Keratinocyte (primary cell): Measurements from ENCODE around the gene NAP1L5. TPM values are rescaled to one million over a fixed set of nuclear protein-coding genes. Genes with fewer than 3 reads are reported as not detected.

ENCODE experiments used
- DNase-seq: peaks from one replicate; pipeline ENCODE4 v3.0.0-alpha.2; 2011; ENCODE audit warnings: low read depth, missing footprints, low spot score
- FAIRE-seq: peaks from 2 replicates; lab custom pipeline; 2011; peaks lifted over from hg19 to GRCh38; lab: Jason Lieb, UNC
- H2AFZ ChIP-seq: 2 replicates; pipeline ENCODE4 v1.6.0; 2012; ENCODE audit warnings: low read length, control low read depth, inconsistent platforms; ENCODE audit not compliant: control insufficient read depth
- H3K27ac ChIP-seq: 2 replicates; pipeline ENCODE4 v1.5.1; 2011; ENCODE audit warnings: low read length; ENCODE audit not compliant: control insufficient read depth, insufficient read depth
- H3K27me3 ChIP-seq: 3 replicates; pipeline ENCODE4 v1.6.0; 2011; ENCODE audit warnings: low read length; ENCODE audit not compliant: control insufficient read depth, insufficient read depth; ENCODE audit errors: extremely low read depth
- H3K36me3 ChIP-seq, 2 experiments: 2 replicates in 1 of 2; 3 replicates in 1 of 2; pipeline ENCODE4 v1.5.1; 2011; ENCODE audit warnings: low read length in 2 of 2, mild to moderate bottlenecking in 1 of 2; ENCODE audit not compliant: control insufficient read depth in 2 of 2, insufficient read depth in 2 of 2; ENCODE audit errors: extremely low read depth in 1 of 2
- H3K4me1 ChIP-seq: 3 replicates; pipeline ENCODE4 v1.5.1; 2011; ENCODE audit warnings: low read length; ENCODE audit not compliant: control insufficient read depth, insufficient read depth; ENCODE audit errors: extremely low read depth
- H3K4me2 ChIP-seq: 3 replicates; pipeline ENCODE4 v1.6.0; 2011; ENCODE audit warnings: low read depth, low read length; ENCODE audit not compliant: control insufficient read depth, insufficient read depth; ENCODE audit errors: extremely low read depth
- H3K4me3 ChIP-seq, 3 experiments: fragments of 200-600 bp in 1 of 3; sonication (generic) in 1 of 3; 2 replicates in 2 of 3; 3 replicates in 1 of 3; pipeline ENCODE4 v1.5.1; 2011 to 2016; ENCODE audit warnings: low read length in 3 of 3, mild to moderate bottlenecking in 3 of 3, control low read depth in 2 of 3, inconsistent platforms in 1 of 3, low read depth in 1 of 3, mixed read lengths in 1 of 3, mixed run types in 1 of 3, moderate library complexity in 1 of 3; ENCODE audit not compliant: control insufficient read depth in 2 of 3, insufficient read depth in 2 of 3; ENCODE audit errors: extremely low read depth in 1 of 3
- H3K79me2 ChIP-seq: 2 replicates; pipeline ENCODE4 v1.6.0; 2012; ENCODE audit warnings: low read length; ENCODE audit not compliant: control insufficient read depth, insufficient read depth
- H3K9ac ChIP-seq: 3 replicates; pipeline ENCODE4 v1.6.0; 2011; ENCODE audit warnings: low read length; ENCODE audit not compliant: control insufficient read depth, insufficient read depth; ENCODE audit errors: extremely low read depth
- H3K9me1 ChIP-seq: 3 replicates; pipeline ENCODE4 v1.6.0; 2011; ENCODE audit warnings: low read length; ENCODE audit not compliant: control insufficient read depth, insufficient read depth; ENCODE audit errors: extremely low read depth
- H3K9me3 ChIP-seq: 2 replicates; pipeline ENCODE4 v1.5.1; 2012; ENCODE audit warnings: low read depth, low read length; ENCODE audit not compliant: control insufficient read depth
- H4K20me1 ChIP-seq: 3 replicates; pipeline ENCODE4 v1.6.0; 2011; ENCODE audit warnings: low read length; ENCODE audit not compliant: control insufficient read depth, insufficient read depth; ENCODE audit errors: extremely low read depth
- EZH2 ChIP-seq: IDR thresholded peaks from one replicate; pipeline ENCODE4 v1.6.1; 2012; ENCODE audit warnings: inconsistent platforms, mild to moderate bottlenecking, low read length, moderate library complexity
- dilution Hi-C: fragments of 300-500 bp; cut with MboI; formaldehyde crosslinking; loops from one replicate; pipeline ENCODE4 v1.7.0; 2020; ENCODE audit warnings: low sequenced_read_pairs; ENCODE audit not compliant: extremely low pct_ligation_motif_present
- polyA plus RNA-seq, 5 experiments: library from polyadenylated mRNA; depleted of rRNA in 3 of 5; stranded (reverse) in 3 of 5; stranded (forward) in 1 of 5; unstranded in 1 of 5; fragments of >200 nt; gene quantifications; 1 replicate in 1 of 5; 2 replicates in 3 of 5; 3 replicates in 1 of 5; pipeline versions ENCODE4 v1.2.1 to v1.2.3, GENCODE V29; 2011 to 2012; ENCODE audit warnings: missing spikeins in 2 of 5, low read depth in 1 of 5, low replicate concordance in 1 of 5
- TF ChIP-seq, protein P1 (sequence below), 3 experiments: IDR thresholded peaks in 1 of 3; conservative IDR thresholded peaks in 1 of 3; optimal IDR thresholded peaks in 1 of 3; 2 replicates in 2 of 3; 3 replicates in 1 of 3; pipeline versions ENCODE3 to v1.5.1; 2011; ENCODE audit warnings: low read length in 3 of 3, mild to moderate bottlenecking in 3 of 3, moderate library complexity in 2 of 3, control low read depth in 1 of 3, inconsistent platforms in 1 of 3; ENCODE audit not compliant: insufficient read depth in 2 of 3; ENCODE audit errors: extremely low read depth in 1 of 3

The NAP1L5 gene
- polyA plus RNA-seq, 1 donor (not counting 4 experiments of a cell fraction or from before 2014, with no cell fraction given): 1.8 TPM

DNA sequence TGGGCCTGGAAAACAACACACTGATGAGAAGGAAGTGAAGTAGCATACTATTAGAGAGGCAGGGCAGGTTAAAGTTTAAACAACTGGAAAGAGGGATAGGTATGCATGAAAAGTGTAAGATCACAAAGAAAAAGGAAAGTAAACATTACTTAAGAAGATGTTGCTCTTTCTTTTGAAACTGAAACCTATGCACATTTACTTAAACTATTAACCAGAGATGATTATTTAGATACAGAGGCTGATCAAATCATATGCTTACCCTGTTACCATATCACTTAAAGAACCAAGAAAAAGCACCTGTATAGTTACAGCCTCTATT lies 37.8 kb downstream of the NAP1L5 start:
- TF ChIP-seq, protein P1, sequence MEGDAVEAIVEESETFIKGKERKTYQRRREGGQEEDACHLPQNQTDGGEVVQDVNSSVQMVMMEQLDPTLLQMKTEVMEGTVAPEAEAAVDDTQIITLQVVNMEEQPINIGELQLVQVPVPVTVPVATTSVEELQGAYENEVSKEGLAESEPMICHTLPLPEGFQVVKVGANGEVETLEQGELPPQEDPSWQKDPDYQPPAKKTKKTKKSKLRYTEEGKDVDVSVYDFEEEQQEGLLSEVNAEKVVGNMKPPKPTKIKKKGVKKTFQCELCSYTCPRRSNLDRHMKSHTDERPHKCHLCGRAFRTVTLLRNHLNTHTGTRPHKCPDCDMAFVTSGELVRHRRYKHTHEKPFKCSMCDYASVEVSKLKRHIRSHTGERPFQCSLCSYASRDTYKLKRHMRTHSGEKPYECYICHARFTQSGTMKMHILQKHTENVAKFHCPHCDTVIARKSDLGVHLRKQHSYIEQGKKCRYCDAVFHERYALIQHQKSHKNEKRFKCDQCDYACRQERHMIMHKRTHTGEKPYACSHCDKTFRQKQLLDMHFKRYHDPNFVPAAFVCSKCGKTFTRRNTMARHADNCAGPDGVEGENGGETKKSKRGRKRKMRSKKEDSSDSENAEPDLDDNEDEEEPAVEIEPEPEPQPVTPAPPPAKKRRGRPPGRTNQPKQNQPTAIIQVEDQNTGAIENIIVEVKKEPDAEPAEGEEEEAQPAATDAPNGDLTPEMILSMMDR (optimal IDR thresholded peaks at IDR 0.05 in 1 of 3, IDR thresholded peaks at IDR 0.05 in 1 of 3, conservative IDR thresholded peaks at IDR 0.05 in 1 of 3; ENCODE audit: extremely low read depth in 1 of 3, insufficient read depth in 2 of 3, low read length in 3 of 3): no peak
- TF ChIP-seq EZH2: no peak
- Histone ChIP-seq H3K27me3 (no peaks in the 10 kb centered on the region), H3K4me2 (no peak overlapping the region), H2AFZ (no peak overlapping the region), H3K4me1 (peaks cover 15% of the 10 kb centered on the region), H3K4me3 (no peak overlapping the region), H4K20me1 (no peaks in the 10 kb centered on the region), H3K9ac (no peak overlapping the region), H3K9me1 (peaks cover 2% of the 10 kb centered on the region), H3K36me3 (peaks cover 13 to 19% of the 10 kb centered on the region in 2 experiments), H3K9me3 (no peaks in the 10 kb centered on the region), H3K79me2 (no peaks in the 10 kb centered on the region), H3K27ac (no peak overlapping the region)
- dilution Hi-C loops: no loop called here
- FAIRE-seq (no peak), DNase-seq (no peak)

DNA sequence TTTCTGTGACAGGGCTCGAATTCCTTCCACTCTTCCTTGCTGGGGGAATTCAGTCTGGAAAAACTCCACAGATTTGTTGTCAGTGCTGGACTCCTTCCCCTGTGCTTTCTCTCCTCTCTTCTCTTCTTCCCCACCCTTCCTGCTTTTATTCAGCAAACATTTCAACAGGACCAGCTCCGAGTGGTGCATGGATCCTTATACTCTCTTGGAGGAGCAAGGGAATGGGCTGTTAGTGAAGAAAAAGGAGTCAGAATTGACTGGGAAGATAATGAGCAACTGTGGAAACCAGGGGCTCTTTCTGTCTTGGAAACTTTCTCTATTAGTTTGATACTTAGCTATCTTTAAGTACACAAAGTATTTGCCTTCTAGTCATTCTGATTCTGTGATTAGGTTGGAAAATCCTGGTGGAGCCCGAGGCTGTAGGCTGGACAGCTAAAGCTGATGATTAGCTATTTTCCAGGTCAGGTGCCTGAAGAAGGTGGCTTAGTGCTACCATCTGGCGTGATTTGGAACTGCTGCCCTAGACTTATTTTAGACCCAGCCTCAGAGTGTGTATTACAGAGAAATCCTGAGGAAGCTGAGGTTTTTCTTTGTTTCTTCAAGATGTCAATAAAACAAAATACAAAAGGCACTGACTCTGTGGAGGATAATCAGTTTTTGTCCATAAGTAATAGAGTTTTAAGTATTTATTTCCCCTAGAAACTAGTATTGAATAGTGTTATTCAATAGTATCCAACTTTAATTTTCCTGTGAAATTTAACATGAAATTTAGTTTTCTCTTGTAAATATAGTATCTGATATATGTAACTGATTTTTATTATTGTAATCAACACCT lies 38.4 kb downstream of the NAP1L5 start:
- TF ChIP-seq, protein P1 (optimal IDR thresholded peaks at IDR 0.05 in 1 of 3, IDR thresholded peaks at IDR 0.05 in 1 of 3, conservative IDR thresholded peaks at IDR 0.05 in 1 of 3; ENCODE audit: extremely low read depth in 1 of 3, insufficient read depth in 2 of 3, low read length in 3 of 3): peak; percentile 81 to 97 (median 92)
- no peak for TF ChIP-seq EZH2
- H3K27ac ChIP-seq: peak overlapping the region; percentile 74
- peaks cover 15% of the 10 kb centered on the region for H3K4me1 ChIP-seq
- H3K79me2 ChIP-seq: no peaks in the 10 kb centered on the region
- peak overlapping the region; percentile 66 for H3K4me2 ChIP-seq
- H2AFZ ChIP-seq: peak overlapping the region; percentile 67
- peaks cover 13 to 19% of the 10 kb centered on the region in 2 experiments for H3K36me3 ChIP-seq
- no peaks in the 10 kb centered on the region for H3K9me3 ChIP-seq
- dilution Hi-C loops: no loop called here
- peak overlapping the region in 2 of 3 experiments; percentile 7 to 22 for H3K4me3 ChIP-seq
- peak overlapping the region; percentile 57 for H3K9ac ChIP-seq
- FAIRE-seq: peak; percentile 92
- H3K27me3 ChIP-seq: no peaks in the 10 kb centered on the region
- H3K9me1 ChIP-seq: peaks cover 2% of the 10 kb centered on the region
- DNase-seq: peak; percentile 41
- no peaks in the 10 kb centered on the region for H4K20me1 ChIP-seq
